Measurements from ENCODE around the gene COL1A1.

The COL1A1 gene

GRCh38 chr17:50185631-50186471, 15.6 kb downstream of the COL1A1 start:
- no peak for DNase-seq

DNA sequence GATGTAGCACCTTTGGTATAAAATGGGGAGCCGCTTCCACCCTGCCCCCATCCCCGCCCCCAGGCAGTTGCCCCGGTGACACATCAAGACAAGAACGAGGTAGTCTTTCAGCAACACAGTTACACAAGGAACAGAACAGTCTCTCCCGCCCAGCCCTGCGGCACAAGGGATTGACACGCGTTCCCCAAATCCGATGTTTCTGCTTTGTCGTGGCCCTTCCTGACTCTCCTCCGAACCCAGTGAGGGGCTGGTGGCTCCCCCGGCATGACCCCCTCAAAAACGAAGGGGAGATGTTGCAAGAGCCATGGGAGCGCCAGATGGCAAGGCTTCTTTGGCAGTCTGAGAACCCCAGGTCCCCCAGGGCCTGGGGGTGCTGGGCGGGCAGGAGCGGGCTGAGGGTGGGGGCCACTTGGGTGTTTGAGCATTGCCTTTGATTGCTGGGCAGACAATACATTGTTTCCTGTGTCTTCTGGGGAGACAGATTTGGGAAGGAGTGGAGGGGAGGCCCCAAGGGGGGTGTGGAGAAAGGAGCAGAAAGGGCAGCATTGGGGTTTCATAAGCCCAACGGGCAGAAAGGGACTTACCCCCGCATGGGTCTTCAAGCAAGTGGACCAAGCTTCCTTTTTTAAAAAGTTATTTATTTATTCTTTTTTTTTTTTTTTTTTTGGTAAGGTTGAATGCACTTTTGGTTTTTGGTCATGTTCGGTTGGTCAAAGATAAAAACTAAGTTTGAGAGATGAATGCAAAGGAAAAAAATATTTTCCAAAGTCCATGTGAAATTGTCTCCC, 16.6 kb downstream of the COL1A1 start:
- DNase-seq, result no peak

DNA sequence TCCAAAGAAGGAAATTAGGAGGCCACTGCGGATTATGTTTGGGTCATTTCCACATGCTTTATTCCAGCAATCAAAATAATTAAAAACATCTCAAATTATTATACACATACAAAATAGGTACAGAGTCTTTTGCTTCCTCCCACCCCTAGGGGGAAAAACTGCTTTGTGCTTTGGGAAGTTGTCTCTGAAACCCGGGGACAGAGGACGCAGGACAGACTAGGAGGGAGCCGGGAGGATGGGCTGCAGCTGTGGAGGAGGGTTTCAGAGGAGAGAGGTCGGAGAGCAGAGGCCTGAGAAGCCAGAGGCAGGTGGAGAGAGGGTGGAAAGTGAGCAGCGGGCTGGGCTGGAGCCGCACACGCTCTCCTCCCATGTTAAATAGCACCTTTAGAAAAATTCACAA, 17.4 kb downstream of the COL1A1 start:
- DNase-seq, result no peak

- DNase-seq, result peak; percentile 19
Observed at GRCh38 chr17:50183421-50183994, 17.9 kb downstream of the COL1A1 start.

DNA sequence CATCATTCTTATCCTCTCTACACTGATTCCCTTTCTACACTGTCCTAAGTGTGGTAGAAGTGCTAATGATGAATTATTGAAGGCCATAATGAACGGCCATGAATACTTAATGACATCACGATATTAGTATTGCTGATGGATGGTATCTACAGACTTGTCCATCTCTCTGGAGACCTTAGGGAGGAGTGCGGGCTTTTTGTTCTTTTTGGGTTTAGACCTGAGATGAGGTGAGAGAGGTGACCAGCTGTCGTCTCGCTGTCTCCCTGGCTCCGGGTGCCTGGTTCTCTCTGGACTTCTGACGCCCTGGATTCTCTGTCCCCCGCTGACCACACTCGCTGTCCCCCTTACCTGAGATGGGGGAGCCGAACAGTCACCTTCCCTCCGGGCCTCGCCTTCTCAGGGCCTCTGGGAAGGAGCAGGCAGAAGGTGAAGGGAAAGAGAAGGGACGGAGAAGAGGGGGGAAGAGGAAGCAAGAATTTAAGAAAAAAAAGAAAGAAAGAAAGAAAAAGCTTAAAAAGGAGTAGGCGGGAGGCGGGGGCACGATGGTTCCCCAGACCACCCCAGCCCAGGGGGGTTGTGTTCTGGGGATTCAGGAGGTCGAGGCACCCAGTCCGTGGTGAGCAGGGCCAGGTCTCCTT, 18.5 kb downstream of the COL1A1 start:
- no peak for DNase-seq

DNA sequence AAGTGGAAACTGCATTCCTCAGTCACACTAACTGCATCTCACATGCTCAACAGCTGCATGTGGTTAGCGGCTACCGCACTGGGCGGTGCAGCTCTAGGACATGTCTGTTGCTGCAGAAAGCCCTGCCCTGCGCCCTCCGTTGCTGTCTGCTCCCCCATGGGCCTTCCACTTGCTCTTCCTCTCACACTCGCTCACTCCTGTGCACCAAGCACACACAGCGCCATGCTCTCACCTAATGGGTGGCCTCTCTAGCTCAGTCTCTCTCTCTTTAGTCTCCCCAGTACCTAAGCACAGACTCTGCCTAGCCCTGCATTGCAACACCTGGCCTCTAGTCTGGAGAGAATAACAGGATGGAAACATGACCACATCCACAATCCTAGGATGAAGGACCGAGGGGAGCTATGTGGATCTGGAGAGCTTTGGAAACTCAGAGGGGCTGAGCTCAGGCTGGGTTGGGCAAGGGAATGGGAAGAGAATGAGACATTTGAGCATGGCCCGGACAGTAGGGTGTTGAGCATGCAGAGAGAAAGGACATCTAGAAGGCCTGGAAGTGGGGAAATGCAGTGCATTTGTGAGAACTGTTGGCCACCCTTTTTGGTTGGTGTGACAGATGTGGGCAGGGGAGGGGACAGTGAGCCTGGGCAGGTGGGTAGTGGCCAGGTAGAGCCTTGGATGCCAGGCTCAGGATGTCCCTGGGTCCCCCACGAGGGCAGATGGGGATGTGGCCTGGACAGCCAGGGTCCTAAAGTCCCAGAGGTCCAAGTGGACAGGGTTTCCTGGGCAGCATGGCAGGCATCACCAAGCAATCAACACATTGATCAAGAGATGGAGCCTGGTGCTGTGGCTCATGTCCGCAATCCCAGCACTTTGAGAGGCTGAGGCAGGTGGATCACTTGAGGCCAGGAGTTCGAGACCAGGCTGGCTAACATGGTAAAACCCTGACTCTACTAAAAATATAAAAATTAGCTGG, 19.6 kb downstream of the COL1A1 start:
- no peak for DNase-seq

DNA sequence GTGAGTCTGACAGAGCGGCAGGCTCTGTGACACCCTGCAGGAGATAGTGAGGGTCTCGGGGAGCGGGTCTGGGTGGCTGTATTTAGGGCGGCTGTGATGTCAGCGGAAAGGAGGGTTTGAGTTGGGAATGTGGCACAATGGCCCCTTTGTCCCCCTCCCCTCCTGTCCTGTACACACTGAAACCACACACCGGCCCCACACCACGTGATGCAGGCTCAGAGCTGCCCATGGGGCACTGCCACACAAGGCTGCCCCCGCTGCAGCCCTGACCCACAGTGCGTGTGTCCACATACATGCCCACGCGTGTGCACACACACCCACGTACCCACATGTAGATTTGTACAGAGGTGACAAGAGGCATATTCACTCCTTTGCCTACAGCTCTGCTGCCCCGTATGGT, 20.3 kb downstream of the COL1A1 start:
- no peak for DNase-seq

DNA sequence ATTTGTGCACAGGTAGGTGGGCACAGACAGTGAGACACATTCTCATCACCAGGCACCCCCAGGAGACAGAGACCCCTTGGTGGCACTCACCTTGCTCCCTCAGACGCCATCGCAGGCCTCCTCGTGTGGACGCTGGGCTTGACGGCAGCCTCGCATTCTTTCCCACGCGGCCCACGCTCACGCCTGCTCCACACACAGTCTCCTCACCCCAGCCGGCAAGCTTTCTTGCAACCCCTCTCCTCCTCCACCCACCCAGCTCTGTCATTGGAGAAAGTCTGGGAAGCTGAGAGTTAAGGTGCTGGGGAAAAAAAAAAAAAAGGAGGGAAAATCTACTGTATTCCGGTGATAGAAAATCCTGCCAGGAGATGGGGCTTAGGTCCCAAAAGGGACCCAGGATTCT, 20.8 kb downstream of the COL1A1 start:
- DNase-seq, result no peak

DNA sequence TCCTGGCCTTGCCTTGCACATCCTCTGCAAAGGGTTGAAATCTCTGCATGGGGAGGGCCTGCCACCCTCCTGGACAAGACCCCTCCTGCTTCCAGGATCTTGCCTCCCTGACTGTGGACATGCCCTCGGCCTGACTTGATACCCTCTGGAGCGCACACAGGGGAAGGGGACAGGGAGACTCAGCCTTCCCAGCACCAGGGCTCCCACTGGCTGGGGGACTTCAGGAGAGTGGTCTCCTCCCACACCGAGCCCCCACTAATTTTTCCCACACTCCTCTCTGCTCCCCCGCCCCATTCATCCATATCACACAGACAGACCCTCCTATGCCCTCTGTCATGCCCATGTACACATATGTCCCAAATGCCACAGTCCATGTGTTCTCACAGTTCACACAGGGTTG, 21.3 kb downstream of the COL1A1 start:
- no peak for DNase-seq

DNA sequence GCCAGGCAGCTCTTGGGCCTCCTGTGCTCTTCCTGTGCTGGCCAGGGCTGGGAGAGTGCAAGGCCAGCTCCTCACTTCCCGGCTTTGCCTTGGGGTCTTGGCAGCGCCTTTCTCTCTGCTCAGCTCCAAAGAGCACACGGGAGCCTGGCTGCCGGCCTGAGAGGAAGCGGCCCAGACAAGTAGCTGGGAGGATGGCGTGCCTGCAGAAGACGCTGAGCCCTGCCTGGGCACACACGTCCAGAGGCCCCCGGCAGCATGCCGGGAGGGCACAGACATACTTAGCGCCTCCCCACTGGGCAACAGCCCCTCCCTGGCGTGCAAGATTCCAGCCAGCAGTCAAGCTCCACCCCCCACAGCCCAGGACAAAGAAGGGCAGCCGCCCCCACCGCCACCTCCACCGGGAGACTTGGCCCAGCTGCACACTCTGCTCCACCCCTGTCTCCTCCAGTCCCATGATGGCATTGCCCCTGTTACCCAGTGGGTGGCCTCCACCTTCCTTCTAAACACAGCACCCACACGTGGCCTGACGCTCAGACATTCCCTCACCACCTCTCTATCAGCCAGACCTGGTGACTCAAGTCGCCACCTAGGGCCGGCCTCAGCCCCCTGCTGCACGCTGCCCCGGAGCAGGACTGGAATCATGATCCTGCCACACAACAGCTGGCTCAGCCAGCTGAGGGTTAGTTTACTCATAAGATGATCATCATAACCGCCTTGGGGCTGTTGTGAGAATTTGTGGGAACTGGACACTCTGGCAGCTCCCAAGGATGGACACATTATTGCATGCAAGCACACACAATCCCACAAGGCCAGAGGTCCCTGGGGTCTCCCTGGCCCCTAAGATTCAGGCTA, 23.2 kb downstream of the COL1A1 start:
- no peak for DNase-seq

DNA sequence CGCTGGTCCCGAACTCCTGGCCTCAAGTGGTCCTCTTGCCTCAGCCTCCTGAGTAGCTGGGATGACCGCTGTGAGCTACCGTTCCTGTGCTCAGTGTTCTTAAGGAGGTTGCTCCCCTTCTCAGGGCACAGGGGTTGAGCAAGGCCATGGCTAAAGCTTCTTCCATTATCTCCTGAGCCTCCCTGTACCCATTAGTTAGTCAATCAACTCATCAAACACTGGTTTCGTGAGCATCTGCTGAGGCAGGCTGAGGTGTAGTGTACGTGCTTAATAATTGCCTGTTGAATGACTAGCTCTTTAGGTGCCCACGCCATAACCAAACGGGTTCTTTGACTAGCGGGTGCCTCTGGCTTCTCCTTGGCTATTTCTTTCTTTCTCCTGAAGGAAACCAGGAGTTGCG, 24.0 kb downstream of the COL1A1 start:
- DNase-seq, result no peak

- no peak for DNase-seq
Observed at GRCh38 chr17:50176559-50177357, 24.7 kb downstream of the COL1A1 start.

- DNase-seq, result no peak
Observed at GRCh38 chr17:50175035-50175807, 26.2 kb downstream of the COL1A1 start.

GRCh38 chr17:50174444-50174843, 27.0 kb downstream of the COL1A1 start:
- DNase-seq, result no peak

DNA sequence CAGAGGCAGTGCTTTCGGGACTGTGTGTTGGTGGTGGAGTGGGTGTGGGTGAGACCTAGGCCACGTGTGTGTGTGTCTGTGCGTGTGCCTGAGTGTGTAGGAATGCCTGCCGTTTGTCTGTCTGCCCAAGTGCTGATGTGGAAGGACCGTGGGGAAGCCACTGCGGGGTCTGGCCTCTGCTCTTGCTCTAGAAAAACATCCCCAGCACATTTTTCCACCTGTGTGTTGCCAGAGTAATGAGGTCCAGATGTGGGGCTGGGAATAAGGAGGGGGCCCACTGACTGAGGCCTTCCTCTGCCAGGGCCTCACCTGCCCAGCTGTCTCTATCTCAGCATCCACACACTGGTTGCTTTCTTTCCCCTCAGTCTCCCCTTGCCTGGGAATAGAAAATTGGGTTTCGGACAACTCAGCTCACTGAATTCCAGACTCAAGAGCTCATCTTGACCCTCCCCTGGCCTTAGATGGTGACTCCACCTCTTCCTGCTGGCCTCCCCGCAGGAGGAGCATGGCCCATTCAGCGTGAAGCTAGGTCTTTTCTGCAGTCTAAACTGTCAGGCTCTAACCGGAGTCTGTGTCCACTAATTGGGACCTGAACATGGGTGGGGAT, 28.0 kb downstream of the COL1A1 start:
- DNase-seq, result no peak

DNA sequence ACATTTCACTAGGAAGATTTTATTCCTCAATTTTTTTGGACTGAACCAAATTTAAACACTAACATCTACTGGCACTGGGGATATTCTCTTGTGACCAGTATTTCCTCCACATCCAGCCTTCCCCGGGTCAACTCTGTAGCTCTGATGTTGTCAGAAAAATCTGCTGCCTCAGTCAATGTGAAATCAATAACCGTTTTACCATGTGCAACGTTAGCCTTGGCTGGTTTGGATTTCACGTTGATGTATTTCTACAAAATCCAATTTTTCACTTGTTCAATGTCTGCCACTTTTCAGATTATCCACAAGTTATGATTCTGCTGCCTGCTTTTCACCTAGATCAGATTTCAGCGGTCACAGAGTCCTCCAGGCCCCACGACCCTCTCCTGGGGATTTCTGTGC, 28.5 kb downstream of the COL1A1 start:
- DNase-seq, result no peak

- DNase-seq, result no peak
Observed at GRCh38 chr17:50172130-50172529, 29.3 kb downstream of the COL1A1 start.

DNA sequence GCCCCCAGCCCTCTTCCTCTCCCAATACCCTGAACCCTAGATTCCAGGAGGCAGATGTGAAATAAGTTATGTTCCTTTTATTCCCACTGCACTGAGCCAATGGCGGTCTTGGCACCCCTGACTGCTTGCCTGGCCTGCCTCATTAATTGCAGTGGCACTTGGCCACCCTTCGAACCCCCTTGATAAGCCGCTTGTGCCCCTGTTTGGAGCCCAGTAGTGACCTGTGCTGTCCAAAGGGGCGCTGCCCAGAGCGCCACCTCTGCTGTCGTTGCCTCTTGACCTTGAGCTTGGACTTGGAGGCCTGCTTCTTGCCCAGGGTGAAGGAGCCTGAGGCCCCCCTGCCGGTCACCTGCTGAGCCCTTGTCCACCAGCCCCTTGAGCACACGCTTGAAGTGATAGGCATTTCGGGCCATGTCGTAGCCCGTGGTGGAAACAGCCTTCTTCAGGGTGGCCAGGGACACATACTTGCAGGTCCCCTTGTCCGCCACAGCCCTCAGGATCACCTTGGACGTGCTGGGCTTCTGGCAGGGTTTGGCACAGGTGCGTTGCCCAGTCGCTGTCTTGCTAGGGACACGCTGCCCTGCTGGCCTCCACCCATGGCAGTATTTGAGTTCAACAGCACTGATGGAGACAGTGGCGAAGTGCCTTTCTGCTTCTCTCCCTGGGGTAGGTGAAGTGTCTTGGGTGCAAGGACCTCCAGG, 29.9 kb downstream of the COL1A1 start:
- no peak for DNase-seq
